Measurements from ENCODE around the gene SEC61B.
"Not testable (repeated sequence)": the region's sequence is repeated elsewhere in the genome, so short reads cannot be mapped to it uniquely, and the experiment has no call there.

Gene SEC61B

GRCh38 chr9:99192786-99193465, 29.2 kb upstream of the SEC61B start:
- no peak for DNase-seq

DNA sequence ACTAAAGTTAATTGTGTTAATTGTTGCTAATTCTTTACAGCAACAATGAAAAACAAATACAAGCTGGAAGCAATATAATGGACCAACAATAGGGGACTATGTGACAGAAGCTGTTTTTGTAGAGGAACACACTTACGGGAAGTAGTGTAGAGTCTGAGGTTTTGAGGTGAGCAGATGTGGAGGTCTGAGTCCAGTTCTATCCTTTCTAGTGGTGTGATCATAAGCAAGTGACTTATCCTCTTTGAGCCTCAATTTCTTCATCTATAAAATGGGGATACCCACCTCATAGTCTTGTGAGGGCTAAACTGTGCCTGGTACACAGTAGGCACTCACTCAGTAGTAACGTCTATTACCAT, 28.6 kb upstream of the SEC61B start:
- no peak for DNase-seq

- not testable (repeated sequence) for DNase-seq
These were observed 25.6 kb upstream of the SEC61B start for GRCh38 chr9:99196484-99196883.

- DNase-seq, result no peak
These were observed 24.9 kb upstream of the SEC61B start for GRCh38 chr9:99197124-99197630.

- no peak for DNase-seq
These were observed 24.1 kb upstream of the SEC61B start for GRCh38 chr9:99197987-99198386.

GRCh38 chr9:99199938-99200539, 22.0 kb upstream of the SEC61B start:
- DNase-seq, result peak; percentile 18

- no peak for DNase-seq
These were observed 20.5 kb upstream of the SEC61B start for GRCh38 chr9:99201603-99202002.

GRCh38 chr9:99210572-99210971, 11.5 kb upstream of the SEC61B start:
- DNase-seq, result no peak

DNA sequence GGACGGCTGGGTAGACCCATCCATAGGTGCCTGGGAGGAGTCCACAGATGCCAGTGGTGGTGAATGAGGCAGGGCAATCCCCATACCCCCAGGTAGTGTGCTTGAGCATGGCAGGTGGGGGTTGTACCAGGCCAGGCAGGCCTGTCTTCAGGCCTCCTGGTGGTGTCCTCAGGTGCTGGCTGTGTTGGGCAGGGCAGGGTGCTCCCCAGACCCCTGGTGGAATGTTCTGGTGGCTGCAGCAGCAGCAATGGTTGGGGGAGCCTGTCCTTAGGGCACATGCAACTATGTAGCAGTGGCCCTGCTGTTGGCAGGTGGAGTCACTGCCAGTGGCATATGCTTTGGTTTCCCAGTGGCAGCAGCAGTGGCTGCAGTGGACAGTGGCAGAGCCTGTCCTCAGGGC, 10.3 kb upstream of the SEC61B start:
- DNase-seq, result no peak

DNA sequence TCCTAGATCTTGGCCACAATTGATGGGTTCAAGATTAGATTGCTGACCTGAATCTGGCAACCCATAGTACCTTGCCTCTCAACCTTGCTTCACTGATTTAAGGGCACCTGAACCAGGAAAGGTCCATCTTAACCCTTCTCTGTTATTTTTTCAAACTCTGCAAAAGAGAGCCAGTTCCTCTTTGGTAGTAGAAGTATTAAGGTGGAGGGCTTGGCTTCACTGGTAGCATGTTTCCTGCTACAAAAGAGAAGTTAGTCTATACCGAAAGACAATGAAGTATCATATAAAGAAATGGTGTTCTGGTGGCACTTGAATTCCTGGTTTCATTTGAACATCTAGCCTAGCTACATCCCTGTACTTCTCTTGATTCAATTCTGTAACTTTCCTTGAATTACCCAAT, 8.9 kb upstream of the SEC61B start:
- DNase-seq, result no peak

GRCh38 chr9:99216073-99216472, 6.0 kb upstream of the SEC61B start:
- no peak for DNase-seq

DNA sequence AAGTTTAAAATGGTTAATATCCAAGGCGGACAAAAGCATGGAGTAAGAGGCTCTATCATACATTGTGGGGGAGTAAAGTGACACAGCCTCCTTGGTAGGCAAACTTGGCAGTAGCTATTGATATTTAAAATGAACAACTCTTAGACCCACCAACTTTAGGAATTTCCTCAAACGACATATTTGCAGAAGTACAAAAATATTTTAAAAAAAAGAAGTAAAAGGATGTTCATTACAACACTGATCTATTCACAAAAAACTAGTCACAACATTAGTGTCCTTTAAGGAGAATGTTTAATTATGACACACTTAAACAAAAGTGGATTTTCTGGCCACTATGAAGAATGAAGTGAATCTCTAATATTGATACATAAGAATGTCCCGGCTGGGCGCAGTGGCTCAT, 2.1 kb upstream of the SEC61B start:
- DNase-seq, result no peak

DNA sequence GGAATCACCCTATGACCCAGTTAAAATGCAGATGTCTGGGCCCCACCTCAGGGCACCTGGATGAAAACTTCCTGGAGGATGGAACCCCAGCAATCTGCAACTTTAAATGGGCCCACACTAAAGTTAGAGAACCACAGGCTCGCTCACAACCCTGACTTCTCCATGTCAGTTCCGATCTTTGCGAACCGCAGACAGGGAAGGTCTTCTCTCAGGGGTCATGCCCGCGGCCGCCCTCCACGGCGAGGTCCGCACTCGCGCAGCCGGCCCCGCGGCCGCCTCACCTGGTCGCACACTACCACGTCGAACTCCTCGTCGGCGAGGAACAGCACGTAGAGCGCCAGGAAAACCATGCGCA, 839 bp upstream of the SEC61B start:
- DNase-seq, result no peak

- no peak for DNase-seq
These were observed 561 bp downstream of the SEC61B start for GRCh38 chr9:99222416-99223270.

- no peak for DNase-seq
These were observed 2.4 kb downstream of the SEC61B start for GRCh38 chr9:99224445-99224844.

GRCh38 chr9:99226054-99226453, 4.0 kb downstream of the SEC61B start:
- no peak for DNase-seq

- DNase-seq, result no peak
These were observed 8.1 kb downstream of the SEC61B start for GRCh38 chr9:99230206-99230605.

GRCh38 chr9:99231711-99232110, 9.6 kb downstream of the SEC61B start:
- DNase-seq, result no peak

DNA sequence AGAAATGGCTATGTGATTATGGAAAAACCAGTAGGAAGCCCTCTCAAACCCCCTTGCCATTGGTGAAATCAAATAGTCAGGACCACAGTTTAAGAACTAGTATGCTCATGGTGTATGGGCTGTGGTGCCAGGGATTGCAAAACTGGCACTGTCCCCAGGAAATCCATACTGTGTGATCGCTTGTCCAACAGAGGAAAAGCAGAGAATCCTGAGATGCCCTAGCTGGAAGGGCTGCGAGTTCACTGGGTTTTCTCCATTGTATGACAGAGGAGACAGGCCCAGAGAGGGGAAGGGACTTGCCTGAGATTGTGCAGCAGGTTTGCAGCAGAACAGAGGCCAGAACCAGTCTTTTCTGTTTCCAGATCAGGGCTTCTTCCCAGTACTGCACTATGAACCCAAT, 12.5 kb downstream of the SEC61B start:
- no peak for DNase-seq

GRCh38 chr9:99235069-99235468, 13.0 kb downstream of the SEC61B start:
- DNase-seq, result no peak

DNA sequence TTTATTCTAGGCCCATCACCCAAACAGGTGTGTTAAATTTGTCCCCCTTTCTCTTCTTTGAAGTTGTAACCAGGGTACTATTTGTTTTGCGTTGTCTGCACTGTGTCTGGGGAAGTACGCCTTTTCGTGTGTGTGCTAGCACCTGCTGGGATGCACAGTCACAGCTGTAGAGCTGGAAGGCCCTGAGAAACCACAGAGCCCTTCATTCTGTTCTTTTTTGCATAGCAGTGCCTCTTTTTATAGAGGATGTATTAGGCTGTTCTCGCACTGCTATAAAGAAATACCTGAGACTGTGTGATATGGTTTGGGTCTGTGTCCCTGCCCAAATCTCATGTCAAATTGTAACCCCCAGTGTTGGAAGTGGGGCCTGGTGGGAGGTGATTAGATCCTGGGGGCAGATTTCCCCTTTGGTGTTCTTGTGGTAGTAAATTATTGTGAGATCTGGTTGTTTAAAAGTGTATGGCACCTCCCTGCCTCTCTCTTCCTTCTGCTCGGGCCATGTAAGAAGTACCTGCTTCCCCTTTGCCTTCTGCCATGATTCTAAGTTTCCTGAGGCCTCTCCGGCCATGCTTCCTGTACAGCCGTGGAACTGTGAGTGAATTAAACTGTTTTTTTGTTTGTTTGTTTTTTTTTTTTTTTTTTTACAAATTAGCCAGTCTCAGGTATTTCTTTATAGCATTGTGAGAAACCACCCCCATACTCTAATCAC, 14.0 kb downstream of the SEC61B start:
- no peak for DNase-seq

DNA sequence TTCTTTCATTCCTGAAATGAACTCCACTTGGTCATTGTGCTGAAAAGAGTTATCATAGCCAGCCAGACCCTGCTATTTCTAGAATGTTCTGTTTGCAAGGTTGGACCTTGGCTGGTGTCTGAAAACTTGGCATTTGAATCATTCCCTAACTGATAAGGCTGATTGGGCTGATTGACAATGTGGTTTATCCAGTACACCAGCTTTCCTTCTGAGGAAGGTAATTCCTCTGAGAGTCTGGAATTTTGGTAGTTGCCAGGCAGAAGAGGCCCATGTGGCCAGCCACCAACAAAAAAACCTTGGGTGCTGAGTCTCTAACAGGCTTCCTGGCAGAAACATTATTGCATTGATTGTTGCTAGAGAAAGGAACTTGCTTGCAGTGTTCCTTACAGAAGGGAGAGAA, 15.3 kb downstream of the SEC61B start:
- DNase-seq, result no peak

DNA sequence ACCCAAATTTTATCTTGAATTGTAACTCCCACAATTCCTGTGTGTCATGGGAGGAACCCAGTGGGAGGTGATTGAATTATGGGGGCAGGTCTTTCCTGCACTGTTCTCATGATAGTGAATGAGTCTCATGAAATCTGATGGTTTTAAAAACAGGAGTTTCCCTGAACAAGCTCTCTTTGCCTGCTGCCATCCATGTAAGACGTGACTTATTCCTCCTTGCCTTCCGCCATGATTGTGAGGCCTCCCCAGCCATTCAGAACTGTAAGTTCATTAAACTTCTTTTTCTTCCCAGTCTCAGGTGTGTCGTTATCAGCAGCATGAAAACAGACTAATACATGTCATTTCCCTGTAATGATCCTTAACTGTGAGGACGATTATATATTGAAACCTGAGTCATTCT, 15.8 kb downstream of the SEC61B start:
- DNase-seq, result not testable (repeated sequence)
